SW 1271 (cell line): ENCODE results near the gene C12orf42.

Experiments
- DNase-seq, 2 experiments: peaks; one replicate each; lab custom pipeline; 2025; lab: John Stamatoyannopoulos, UW

The C12orf42 gene

GRCh38 chr12:103333676-103334075 lies 162.1 kb downstream of the C12orf42 start:
- no peak for DNase-seq

DNA sequence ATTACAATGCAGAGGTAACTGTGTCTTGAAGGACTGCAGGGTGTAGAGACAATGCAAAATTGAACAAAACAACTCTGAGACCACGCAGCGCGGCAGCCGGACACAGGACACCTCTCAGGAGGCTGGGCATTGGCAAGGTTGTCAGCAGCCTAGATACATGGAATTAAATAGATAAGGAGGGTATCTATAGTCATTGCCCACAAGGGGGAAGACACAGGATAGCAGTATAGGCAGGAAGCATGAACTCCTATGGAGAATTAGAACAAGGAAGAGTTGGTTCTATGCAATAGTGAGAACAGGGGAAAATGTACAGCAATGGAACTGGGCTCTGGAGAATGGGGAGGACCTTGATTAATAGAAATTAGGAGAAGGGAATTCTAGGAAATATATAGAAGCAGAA lies 164.1 kb downstream of the C12orf42 start:
- DNase-seq = no peak

DNA sequence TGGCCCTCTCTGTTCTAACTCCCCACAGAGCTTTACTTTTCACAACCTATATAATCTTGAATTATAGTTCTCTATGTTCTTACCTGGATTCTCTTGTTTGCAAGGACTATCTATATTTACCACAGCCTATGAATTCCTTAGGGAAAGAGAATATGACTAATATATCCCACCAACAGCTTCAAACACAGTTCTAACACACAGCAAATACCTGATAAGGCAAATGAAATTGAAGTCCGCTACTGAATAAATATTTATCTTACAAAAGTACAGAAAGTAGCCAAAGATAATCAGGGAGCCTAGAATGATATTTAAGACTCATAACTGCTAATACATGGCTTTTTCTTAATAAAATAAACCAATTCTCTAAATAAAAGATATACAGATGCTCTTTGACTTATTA lies 165.1 kb downstream of the C12orf42 start:
- no peak for DNase-seq

DNA sequence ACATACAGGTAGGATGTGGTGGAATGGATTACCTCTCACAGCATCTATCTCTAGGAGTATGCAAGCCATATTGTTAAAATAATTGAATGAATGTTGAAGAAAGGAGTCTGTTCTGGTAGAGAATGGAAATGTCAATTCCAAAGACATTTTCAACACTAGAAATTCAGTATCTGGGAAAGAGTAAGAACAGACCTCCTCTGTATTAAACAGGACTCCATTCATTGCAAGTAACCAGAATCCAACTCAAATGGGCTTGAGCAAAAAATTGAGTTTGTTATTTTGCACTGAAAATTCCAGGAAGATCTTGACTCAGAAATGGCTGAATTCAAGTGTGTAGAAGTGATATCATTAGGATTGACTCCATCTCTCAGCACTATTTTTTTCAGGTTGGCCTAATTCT lies 168.1 kb downstream of the C12orf42 start:
- DNase-seq = no peak

DNA sequence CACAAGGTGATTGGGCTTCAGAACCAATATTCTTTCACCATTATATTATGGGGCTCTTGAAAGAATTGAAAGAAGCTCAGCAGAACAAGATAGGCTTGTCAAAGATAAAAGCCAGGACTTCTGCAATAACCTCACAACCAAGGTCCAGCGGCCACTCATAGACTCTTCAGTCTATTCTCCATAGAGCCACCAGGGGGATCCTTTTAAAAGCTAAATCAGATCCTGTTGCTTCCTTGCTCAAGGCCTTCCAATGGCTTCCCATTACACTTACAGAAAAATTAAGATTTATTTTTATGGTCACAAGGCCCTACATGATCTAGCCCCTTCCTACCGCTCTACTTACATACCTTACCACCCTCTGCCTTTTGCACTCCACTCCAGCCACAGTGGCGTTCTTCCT lies 169.6 kb downstream of the C12orf42 start:
- no peak for DNase-seq

DNA sequence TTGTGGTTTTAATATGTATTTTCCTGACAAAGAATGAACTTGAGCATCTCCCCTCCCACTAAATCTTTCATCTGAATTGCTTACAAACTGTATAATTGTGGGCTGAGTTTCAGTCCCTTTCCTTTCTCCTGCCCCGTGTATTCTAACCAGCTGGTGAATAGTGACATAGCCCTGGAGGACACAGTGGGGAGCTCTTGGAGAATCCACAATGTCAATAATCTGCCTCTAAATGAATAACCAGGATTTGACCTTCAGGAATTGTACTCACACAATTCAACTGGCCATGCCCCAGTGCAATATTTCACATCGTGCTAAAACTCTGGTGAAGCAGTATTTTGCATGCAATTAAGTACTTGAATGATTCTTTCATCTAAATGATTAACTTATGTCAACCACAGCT lies 177.2 kb downstream of the C12orf42 start:
- no peak for DNase-seq

- DNase-seq = no peak
Measured at GRCh38 chr12:103317220-103317619, 178.5 kb downstream of the C12orf42 start.

GRCh38 chr12:103314786-103315185 lies 181.0 kb downstream of the C12orf42 start:
- no peak for DNase-seq

DNA sequence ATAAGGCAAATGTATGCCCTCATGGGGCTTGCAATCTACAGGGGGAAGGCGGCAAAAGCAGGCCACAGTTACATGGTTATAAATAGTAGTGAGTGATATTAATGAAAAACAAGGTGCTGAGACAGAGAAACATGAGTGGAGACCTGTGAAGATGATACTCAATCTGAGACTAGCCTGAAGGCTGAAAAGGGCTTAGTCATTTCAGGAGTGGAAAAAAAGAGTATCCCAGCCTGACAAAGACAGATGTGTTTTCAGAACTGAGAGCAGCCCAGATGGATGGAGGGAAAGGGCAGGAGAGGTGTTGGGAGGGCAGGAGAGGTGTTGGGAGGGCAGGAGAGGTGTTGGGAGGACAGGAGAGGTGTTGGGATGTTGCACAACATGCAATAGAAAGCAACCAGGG lies 181.9 kb downstream of the C12orf42 start:
- no peak for DNase-seq

DNA sequence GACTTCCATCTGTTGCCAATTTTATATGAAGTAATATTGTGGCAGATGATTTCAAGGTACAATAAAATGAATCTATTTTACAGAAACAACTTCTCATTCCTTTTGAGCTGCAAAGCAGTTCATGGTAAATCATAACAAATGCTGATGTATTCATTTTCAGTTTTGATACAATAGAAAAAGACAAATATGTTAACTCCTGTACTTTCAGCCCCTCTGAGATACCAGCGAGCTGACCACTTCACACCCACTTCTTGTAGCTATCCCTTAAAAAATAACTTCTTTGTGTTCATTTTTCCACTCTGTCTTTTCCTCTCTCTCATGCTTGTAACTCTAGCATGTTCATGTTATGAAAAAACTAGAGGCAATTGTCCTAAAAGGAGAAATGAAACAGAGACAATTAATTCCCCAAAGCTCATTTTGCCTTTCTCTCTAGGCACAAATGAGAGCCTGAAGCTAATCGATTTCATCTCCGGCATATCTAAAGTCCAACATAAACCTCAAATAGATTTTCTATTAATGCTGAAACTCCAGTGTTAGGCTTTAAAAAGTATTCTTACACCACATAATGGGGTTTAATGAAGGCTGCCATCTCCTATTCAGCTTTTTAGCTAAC lies 182.9 kb downstream of the C12orf42 start:
- no peak for DNase-seq

GRCh38 chr12:103310546-103311270 lies 185.1 kb downstream of the C12orf42 start:
- no peak for DNase-seq

DNA sequence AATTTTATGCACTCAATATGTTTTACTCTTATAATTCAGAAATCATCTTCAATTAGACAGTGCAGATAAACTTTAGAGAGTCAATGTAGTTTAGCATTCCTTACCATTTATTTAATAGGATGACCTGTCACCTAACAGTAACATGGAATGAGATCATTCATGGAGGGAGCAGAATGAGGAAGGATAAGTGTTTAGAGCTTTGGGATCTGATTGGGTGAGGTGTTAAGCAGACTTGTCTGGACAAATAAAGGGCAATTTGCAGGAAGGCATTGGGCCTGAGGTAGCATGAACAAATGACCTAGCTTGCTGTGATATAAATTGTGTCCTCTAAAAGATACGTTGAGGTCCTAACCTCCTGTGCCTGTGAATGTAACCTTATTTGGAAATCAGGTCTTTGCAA lies 187.4 kb downstream of the C12orf42 start:
- no peak for DNase-seq

DNA sequence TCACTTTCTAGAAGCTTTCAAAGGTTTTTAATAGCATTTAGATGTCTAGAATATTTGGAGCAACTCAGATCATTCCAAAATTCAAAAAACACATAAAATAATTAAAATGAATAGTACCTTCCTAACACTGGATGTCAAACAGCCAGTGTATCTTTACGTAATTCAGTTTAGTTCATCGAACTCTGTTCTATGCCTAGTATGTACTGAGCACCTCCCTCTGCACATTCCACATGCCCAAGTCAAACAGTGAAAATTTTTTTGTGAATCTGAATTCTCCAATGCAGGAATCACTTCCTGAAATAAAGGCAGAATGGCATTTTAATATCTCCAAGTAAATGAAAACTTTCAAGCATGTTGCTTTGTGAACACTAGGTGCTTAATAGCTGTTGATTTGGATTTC lies 192.3 kb downstream of the C12orf42 start:
- no peak for DNase-seq

- DNase-seq = no peak
Measured at GRCh38 chr12:103301642-103302591, 193.9 kb downstream of the C12orf42 start.

GRCh38 chr12:103288016-103288415 lies 207.8 kb downstream of the C12orf42 start:
- DNase-seq = no peak

GRCh38 chr12:103282124-103282523 lies 213.6 kb downstream of the C12orf42 start:
- no peak for DNase-seq

- no peak for DNase-seq
Measured at GRCh38 chr12:103279444-103279843, 216.3 kb downstream of the C12orf42 start.

- no peak for DNase-seq
Measured at GRCh38 chr12:103278329-103278728, 217.4 kb downstream of the C12orf42 start.

DNA sequence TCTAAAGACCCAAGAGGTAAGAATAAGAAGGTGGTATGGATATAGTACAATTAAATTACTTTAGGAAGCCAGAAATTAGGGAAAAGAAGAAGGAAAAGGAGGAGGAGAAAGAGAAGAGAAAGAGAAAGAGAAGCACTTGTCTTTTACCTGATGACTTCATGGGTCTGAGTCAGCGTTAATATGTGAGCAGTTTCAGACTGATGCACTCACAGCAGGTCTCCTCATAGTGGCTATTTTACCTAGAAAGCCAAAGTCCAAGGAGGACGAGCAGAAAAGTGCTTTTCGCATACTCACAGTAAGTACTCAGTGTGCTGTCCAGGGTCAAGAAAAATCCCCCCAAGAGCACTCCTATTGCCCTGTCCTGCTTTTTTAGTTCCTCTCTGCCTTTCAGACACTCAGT lies 222.1 kb downstream of the C12orf42 start:
- DNase-seq = no peak

- DNase-seq = peak in 1 of 2 experiments; percentile 30
Measured at GRCh38 chr12:103272949-103273348, 222.8 kb downstream of the C12orf42 start.

DNA sequence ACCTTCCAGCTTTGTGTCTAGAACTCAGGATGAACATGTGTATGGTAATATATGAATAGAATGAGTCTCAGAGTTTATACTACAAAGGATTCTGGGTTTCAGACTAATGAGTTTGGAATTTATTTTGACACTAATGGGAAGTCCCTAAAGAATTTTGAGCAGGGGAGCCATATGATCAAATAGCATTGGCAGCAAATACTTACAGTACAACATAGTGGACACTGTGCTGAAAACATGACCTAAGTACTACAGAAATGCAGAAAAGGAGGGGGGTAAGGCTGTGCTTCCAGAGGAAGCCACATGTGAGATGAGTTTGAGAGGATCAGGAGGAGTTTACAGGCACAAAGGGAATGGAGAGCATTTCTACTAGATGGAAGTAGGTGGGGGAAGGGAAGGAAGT lies 225.8 kb downstream of the C12orf42 start:
- DNase-seq = peak; percentile 43 to 50

- no peak for DNase-seq
Measured at GRCh38 chr12:103268831-103269514, 226.8 kb downstream of the C12orf42 start.
